ENCODE measurements around the gene ZNF219.

GRCh38 chr14:21078287-21078686 is 20.2 kb downstream of the ZNF219 start:
- no peak for TF ChIP-seq CTCF (IDR thresholded peaks at IDR 0.05)
- TF ChIP-seq POLR2A (IDR thresholded peaks at IDR 0.05), result no peak
